GM12873 (cell line): ENCODE measurements around the gene MYH10.

Source experiments
- TF ChIP-seq, protein P1 (sequence below): IDR thresholded peaks from 2 replicates; pipeline ENCODE4 v1.5.1; 2012; ENCODE audit warnings: low read depth, mild to moderate bottlenecking, moderate library complexity, low read length, control low read depth; ENCODE audit not compliant: insufficient read depth; ENCODE audit errors: missing control alignments

The MYH10 gene

GRCh38 chr17:8477715-8478441, 152.6 kb downstream of the MYH10 start:
- TF ChIP-seq, protein P1, sequence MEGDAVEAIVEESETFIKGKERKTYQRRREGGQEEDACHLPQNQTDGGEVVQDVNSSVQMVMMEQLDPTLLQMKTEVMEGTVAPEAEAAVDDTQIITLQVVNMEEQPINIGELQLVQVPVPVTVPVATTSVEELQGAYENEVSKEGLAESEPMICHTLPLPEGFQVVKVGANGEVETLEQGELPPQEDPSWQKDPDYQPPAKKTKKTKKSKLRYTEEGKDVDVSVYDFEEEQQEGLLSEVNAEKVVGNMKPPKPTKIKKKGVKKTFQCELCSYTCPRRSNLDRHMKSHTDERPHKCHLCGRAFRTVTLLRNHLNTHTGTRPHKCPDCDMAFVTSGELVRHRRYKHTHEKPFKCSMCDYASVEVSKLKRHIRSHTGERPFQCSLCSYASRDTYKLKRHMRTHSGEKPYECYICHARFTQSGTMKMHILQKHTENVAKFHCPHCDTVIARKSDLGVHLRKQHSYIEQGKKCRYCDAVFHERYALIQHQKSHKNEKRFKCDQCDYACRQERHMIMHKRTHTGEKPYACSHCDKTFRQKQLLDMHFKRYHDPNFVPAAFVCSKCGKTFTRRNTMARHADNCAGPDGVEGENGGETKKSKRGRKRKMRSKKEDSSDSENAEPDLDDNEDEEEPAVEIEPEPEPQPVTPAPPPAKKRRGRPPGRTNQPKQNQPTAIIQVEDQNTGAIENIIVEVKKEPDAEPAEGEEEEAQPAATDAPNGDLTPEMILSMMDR, result no peak

DNA sequence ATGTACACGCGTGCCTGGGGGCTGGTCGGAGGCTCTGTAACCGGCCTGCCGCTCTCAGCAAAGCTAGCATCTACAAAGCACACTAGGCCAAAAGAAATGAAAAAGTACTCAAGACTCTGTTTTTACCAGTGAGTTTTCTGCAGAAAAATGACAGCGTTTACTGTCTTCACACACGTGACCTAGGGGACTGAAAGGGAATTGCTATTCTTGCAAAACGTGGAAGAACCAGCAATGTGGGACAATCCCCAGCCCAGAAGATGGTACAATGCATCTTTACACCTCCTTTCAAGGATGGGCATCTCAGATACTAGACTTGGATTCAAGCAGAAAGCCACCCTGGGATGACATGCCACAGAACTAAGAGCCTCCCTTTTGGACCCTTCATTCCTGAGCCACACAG, 153.4 kb downstream of the MYH10 start:
- TF ChIP-seq, protein P1, result no peak

DNA sequence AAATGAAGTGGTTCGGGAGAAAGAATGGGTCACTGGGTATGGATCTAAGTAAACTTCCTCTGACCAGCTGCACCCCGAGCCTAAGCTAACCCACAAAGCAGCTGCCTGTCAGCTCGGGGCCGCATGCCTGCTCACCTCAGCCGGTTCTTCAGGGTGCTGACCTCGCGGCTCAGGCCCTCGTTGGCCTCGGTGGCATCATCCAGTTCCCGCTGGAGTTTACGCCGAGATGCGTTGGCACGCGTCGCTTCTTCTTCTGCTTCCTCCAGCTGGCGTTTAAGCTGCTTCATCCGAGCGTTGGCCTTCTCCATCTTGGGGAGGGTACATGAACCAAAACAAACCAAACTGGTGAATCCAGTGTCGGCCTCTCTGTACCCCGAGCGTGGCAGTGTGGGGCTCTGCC, 153.8 kb downstream of the MYH10 start:
- TF ChIP-seq, protein P1, result no peak

GRCh38 chr17:8475781-8476180, 154.7 kb downstream of the MYH10 start:
- TF ChIP-seq, protein P1, result no peak

- TF ChIP-seq, protein P1, result no peak
These were observed 155.3 kb downstream of the MYH10 start for GRCh38 chr17:8475227-8475626.

- TF ChIP-seq, protein P1, result no peak
These were observed 155.7 kb downstream of the MYH10 start for GRCh38 chr17:8474826-8475225.

DNA sequence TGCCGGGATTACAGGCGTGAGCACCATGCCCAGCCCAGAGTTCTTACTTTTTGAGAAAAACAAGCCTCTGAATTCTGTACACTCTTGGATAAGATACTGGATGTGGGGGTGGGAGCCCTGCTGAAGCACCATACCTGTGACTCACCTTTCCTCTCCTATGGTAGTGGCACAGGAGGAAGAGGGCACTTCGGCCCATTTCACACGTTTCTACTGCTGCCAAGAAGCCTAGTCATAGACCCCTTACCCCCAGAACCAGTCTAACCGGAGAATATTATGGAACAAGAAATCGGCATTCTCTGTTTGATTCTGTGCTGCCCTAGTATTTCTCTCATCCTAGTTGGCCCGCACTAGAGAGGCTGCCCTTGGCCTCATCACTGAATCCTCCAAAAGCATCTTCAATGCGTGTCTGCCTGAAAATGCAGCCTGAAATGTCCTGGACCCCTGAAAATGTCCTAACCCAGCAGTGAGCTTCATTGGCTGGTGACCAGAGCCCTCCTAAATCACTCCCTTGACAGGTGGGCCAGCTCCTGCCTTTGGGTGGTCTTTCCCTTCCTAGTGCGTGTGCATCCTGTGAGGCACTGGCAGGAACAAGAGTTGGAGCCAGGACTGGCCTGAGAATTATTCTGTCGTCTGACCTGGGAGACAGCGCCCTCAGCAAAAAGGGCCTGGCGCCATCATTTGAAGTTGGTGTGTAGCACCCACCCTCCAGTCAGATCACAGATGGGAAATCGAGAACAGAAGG, 156.9 kb downstream of the MYH10 start:
- TF ChIP-seq, protein P1, result no peak
